GM23248 (cell line): ENCODE data around the gene REPIN1. TPM values are rescaled to one million over a fixed set of nuclear protein-coding genes. Genes with fewer than 3 reads are reported as not detected.

ENCODE experiments used
- DNase-seq: peaks from one replicate; pipeline ENCODE4 v3.0.0-alpha.2; 2015
- H2AFZ ChIP-seq: fragments of 200-600 bp; sonication (generic); 2 replicates; pipeline ENCODE4 v1.6.1; 2016; ENCODE audit warnings: antibody characterized with exemption
- H3F3A ChIP-seq: fragments of 200-600 bp; sonication (generic); 2 replicates; pipeline ENCODE4 v1.6.1; 2016; ENCODE audit warnings: mild to moderate bottlenecking, antibody characterized with exemption, mixed run types; ENCODE audit not compliant: insufficient read depth
- H3K27ac ChIP-seq: fragments of 200-600 bp; sonication (generic); 2 replicates; pipeline ENCODE4 v1.5.1; 2016; ENCODE audit warnings: mild to moderate bottlenecking
- H3K27me3 ChIP-seq: fragments of 200-600 bp; sonication (generic); replicated peaks from 2 replicates; pipeline ENCODE4 v1.6.1; 2016; ENCODE audit warnings: mild to moderate bottlenecking; ENCODE audit not compliant: insufficient read depth
- H3K36me3 ChIP-seq: fragments of 200-600 bp; sonication (generic); 2 replicates; pipeline ENCODE4 v1.6.1; 2016; ENCODE audit warnings: low read depth, mild to moderate bottlenecking
- H3K4me1 ChIP-seq: fragments of 200-600 bp; sonication (generic); 2 replicates; pipeline ENCODE4 v1.6.1; 2016; ENCODE audit warnings: mild to moderate bottlenecking; ENCODE audit not compliant: insufficient read depth
- H3K4me2 ChIP-seq: fragments of 200-600 bp; sonication (generic); one replicate; pipeline ENCODE4 v1.6.1; 2016; ENCODE audit warnings: mild to moderate bottlenecking; ENCODE audit not compliant: unreplicated experiment
- H3K4me3 ChIP-seq: fragments of 200-600 bp; sonication (generic); 2 replicates; pipeline ENCODE4 v1.5.1; 2016; ENCODE audit warnings: mild to moderate bottlenecking
- H3K79me2 ChIP-seq: fragments of 200-600 bp; sonication (generic); 2 replicates; pipeline ENCODE4 v1.6.1; 2016; ENCODE audit warnings: mild to moderate bottlenecking; ENCODE audit not compliant: insufficient read depth
- H3K9ac ChIP-seq: fragments of 200-600 bp; sonication (generic); 2 replicates; pipeline ENCODE4 v1.6.1; 2016; ENCODE audit warnings: mild to moderate bottlenecking
- H3K9me2 ChIP-seq: fragments of 200-600 bp; sonication (generic); 2 replicates; pipeline ENCODE4 v1.6.1; 2016; ENCODE audit warnings: mixed run types, mild to moderate bottlenecking, moderate library complexity; ENCODE audit not compliant: insufficient read depth
- H3K9me3 ChIP-seq: fragments of 200-600 bp; sonication (generic); one replicate; pipeline ENCODE4 v1.6.1; 2017; ENCODE audit warnings: low read depth
- H4K20me1 ChIP-seq: fragments of 200-600 bp; sonication (generic); 2 replicates; pipeline ENCODE4 v1.6.0; 2016; ENCODE audit not compliant: insufficient read depth
- EZH2 ChIP-seq: fragments of 200-600 bp; sonication (generic); IDR thresholded peaks from 2 replicates; pipeline ENCODE4 v1.6.1; 2018; ENCODE audit warnings: antibody characterized with exemption, mild to moderate bottlenecking; ENCODE audit not compliant: insufficient read depth, poor library complexity, severe bottlenecking
- EZH2phosphoT487 ChIP-seq: fragments of 200-600 bp; sonication (generic); IDR thresholded peaks from 2 replicates; pipeline ENCODE4 v1.6.1; 2018; ENCODE audit warnings: antibody characterized with exemption, moderate library complexity, mild to moderate bottlenecking, low read depth; ENCODE audit not compliant: insufficient read depth
- WGBS, 2 experiments: methylation state at CpG; one replicate each; pipeline ENCODE4 v1.1.6; 2015 to 2017; ENCODE audit warnings: low lambda C conversion rate in 2 of 2, low coverage in 1 of 2; ENCODE audit errors: missing lambda C conversion rate in 2 of 2; 5-methylcytosine and 5-hydroxymethylcytosine counted together
- in situ Hi-C: fragments of 300-500 bp; cut with MboI; formaldehyde crosslinking; loops from 2 replicates; pipeline ENCODE4 v1.15.0; 2020
- polyA plus RNA-seq: library from polyadenylated mRNA; unstranded; fragments of >200 nt; fragmentation: Nextera tagmentation; extraction: Ambion mirVana; gene quantifications from 2 replicates; pipeline ENCODE4 v1.2.1, GENCODE V29; 2016
- total RNA-seq: library from RNA; depleted of rRNA; stranded (reverse); fragments of >200 nt; shearing (Covaris generic); gene quantifications from 2 replicates; pipeline ENCODE4 v1.2.3, GENCODE V29; 2014

REPIN1 gene
- total and polyA plus RNA-seq, 2 experiments from 2014 or later: 17.3 to 48.1 TPM

DNA sequence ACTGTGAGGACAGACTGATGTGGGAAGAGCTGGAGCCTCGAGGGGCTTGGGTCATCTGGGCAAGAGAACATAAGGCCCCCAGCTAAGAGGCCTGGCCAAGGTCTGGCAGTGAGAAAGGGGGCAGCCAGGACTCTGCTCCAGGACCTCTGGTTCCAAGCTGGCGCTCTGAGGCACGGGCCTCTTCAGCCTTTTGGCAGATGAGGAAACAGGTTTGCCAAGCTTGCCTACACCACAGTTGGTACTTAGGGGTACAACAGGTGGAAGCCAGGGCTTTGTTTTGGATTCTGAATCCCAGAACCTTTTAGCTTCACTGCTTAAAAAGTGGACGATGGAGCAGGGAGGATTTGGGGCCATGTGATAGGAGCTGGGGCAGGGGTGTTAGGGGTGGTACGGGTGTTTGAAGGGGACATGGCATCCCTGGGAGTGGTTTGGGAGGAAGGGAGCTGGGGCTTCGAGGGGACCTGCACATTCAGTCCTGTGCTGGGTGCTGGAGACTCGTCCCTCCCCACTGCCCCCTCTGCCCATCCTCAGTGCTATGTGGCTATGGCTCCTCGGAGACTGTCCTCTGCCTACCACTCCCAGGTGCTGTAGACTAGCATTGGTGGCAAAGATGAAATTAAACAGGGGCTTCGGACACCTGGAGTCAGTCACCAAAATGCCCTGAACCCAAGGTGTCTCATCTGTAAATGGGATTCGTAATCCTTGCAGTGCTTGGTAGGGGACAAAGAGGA lies 40.8 kb downstream of the REPIN1 start:
- H3K27ac ChIP-seq: no peak overlapping the region
- DNase-seq: no peak
- H3K4me1 ChIP-seq: 0 out of 2 replicates have a peak, but pooled peaks cover 8% of the 10 kb centered on the region
- H3K79me2 ChIP-seq: no peaks in the 10 kb centered on the region
- H3K9ac ChIP-seq: no peak overlapping the region
- no peak overlapping the region for H3K4me3 ChIP-seq
- H3K27me3 ChIP-seq: no peaks in the 10 kb centered on the region
- WGBS, 2 experiments: 69% methylated on average over 10 of the region's 10 CpGs
- H3F3A ChIP-seq: no peaks in the 10 kb centered on the region
- H3K9me2 ChIP-seq: no peaks in the 10 kb centered on the region
- H3K36me3 ChIP-seq: no peaks in the 10 kb centered on the region
- no peaks in the 10 kb centered on the region for H3K9me3 ChIP-seq
- no peak overlapping the region for H3K4me2 ChIP-seq
- H4K20me1 ChIP-seq: no peaks in the 10 kb centered on the region
- TF ChIP-seq EZH2phosphoT487 (no peak), EZH2 (no peak)
- in situ Hi-C loops: no loop called here
- no peak overlapping the region for H2AFZ ChIP-seq

DNA sequence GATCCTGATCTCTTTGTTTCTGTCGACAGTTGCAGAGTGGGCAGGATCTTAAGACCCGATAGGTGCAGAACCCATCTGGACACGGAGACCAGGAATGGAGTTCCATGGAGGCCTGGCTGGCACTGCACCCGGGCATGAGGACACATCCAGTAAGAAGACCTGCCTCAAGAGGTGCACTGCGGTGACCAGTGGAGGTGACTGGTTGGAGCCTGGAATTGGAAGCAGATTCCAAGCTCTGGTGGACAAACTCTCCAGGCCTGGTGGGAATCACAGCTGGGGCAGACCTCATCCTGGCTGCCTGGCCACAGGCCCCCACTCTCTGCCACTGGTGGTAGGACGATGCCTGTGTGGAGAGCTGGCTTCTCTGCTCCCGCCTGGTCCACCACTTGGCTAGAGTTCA lies 41.5 kb downstream of the REPIN1 start:
- H3F3A ChIP-seq: no peaks in the 10 kb centered on the region
- no peak for DNase-seq
- no peaks in the 10 kb centered on the region for H3K9me3 ChIP-seq
- WGBS, 2 experiments: 94 to 95% methylated on average over 7 of the region's 7 CpGs
- in situ Hi-C loops: no loop called here
- H3K9ac ChIP-seq: no peak overlapping the region
- no peak overlapping the region for H3K27ac ChIP-seq
- H3K4me2 ChIP-seq: no peak overlapping the region
- no peak overlapping the region for H3K4me3 ChIP-seq
- TF ChIP-seq EZH2 (no peak), EZH2phosphoT487 (no peak)
- H2AFZ ChIP-seq: no peak overlapping the region
- no peaks in the 10 kb centered on the region for H3K36me3 ChIP-seq
- no peaks in the 10 kb centered on the region for H3K27me3 ChIP-seq
- H4K20me1 ChIP-seq: no peaks in the 10 kb centered on the region
- H3K4me1 ChIP-seq: 0 out of 2 replicates have a peak, but pooled peaks cover 5% of the 10 kb centered on the region
- H3K79me2 ChIP-seq: no peaks in the 10 kb centered on the region
- no peaks in the 10 kb centered on the region for H3K9me2 ChIP-seq

- TF ChIP-seq EZH2phosphoT487 (no peak), EZH2 (no peak)
- no peaks in the 10 kb centered on the region for H3K9me2 ChIP-seq
- H3K79me2 ChIP-seq: no peaks in the 10 kb centered on the region
- DNase-seq: no peak
- H3K9me3 ChIP-seq: no peaks in the 10 kb centered on the region
- no peaks in the 10 kb centered on the region for H4K20me1 ChIP-seq
- H2AFZ ChIP-seq: no peak overlapping the region
- no peaks in the 10 kb centered on the region for H3F3A ChIP-seq
- WGBS, 2 experiments: 73 to 80% methylated on average over 10 of the region's 10 CpGs
- no peak overlapping the region for H3K27ac ChIP-seq
- no peaks in the 10 kb centered on the region for H3K36me3 ChIP-seq
- no peaks in the 10 kb centered on the region for H3K27me3 ChIP-seq
- in situ Hi-C loops: no loop called here
- no peak overlapping the region for H3K4me2 ChIP-seq
- H3K4me1 ChIP-seq: 0 out of 2 replicates have a peak, but pooled peaks cover 5% of the 10 kb centered on the region
- H3K9ac ChIP-seq: no peak overlapping the region
- no peak overlapping the region for H3K4me3 ChIP-seq
Measured at GRCh38 chr7:150410680-150411346, 42.2 kb downstream of the REPIN1 start.

- H2AFZ ChIP-seq: no peak overlapping the region
- WGBS, 2 experiments: 69 to 71% methylated on average over 10 of the region's 11 CpGs
- no peaks in the 10 kb centered on the region for H3F3A ChIP-seq
- H3K4me2 ChIP-seq: no peak overlapping the region
- H3K9ac ChIP-seq: no peak overlapping the region
- H3K36me3 ChIP-seq: no peaks in the 10 kb centered on the region
- H3K9me2 ChIP-seq: no peaks in the 10 kb centered on the region
- no peaks in the 10 kb centered on the region for H4K20me1 ChIP-seq
- no peaks in the 10 kb centered on the region for H3K27me3 ChIP-seq
- no peak overlapping the region for H3K27ac ChIP-seq
- no peak overlapping the region for H3K4me3 ChIP-seq
- in situ Hi-C loops: no loop called here
- DNase-seq: no peak
- H3K79me2 ChIP-seq: no peaks in the 10 kb centered on the region
- H3K9me3 ChIP-seq: no peaks in the 10 kb centered on the region
- H3K4me1 ChIP-seq: 0 out of 2 replicates have a peak, but pooled peaks cover 3% of the 10 kb centered on the region
- TF ChIP-seq EZH2 (no peak), EZH2phosphoT487 (no peak)
Measured at GRCh38 chr7:150411606-150412005, 43.0 kb downstream of the REPIN1 start.
